GF-D8 (cell line): ENCODE results near the gene CCL23.

ENCODE experiments used
- DNase-seq: peaks from one replicate; lab custom pipeline; 2025; lab: John Stamatoyannopoulos, UW

Gene CCL23

GRCh38 chr17:35969558-35970380 lies 48.0 kb downstream of the CCL23 start:
- no peak for DNase-seq

- no peak for DNase-seq
Measured at GRCh38 chr17:35968520-35969054, 49.2 kb downstream of the CCL23 start.

GRCh38 chr17:35965272-35965671 lies 52.5 kb downstream of the CCL23 start:
- no peak for DNase-seq

GRCh38 chr17:35963663-35964062 lies 54.1 kb downstream of the CCL23 start:
- no peak for DNase-seq
